Superior temporal gyrus (tissue), 1 donor: ENCODE measurements around the gene SPC25.
"Not testable (repeated sequence)": the region's sequence is repeated elsewhere in the genome, so short reads cannot be mapped to it uniquely, and the experiment has no call there.

Experiments
- DNase-seq: peaks from one replicate; pipeline ENCODE4 v3.0.0-alpha.2; 2016; ENCODE audit errors: extremely low spot score

Gene SPC25

GRCh38 chr2:168890006-168890782 lies at the start of gene SPC25:
Gene SPC25 (minus strand): TSS chr2:168890430. CDS start chr2:168889519, 911 bp downstream.
- peak; percentile 95 for DNase-seq

GRCh38 chr2:168939918-168940317 lies 49.7 kb upstream of the SPC25 start:
- DNase-seq: no peak

- no peak for DNase-seq
Observed at GRCh38 chr2:168939061-168939460, 48.8 kb upstream of the SPC25 start.

- no peak for DNase-seq
Observed at GRCh38 chr2:168935810-168936581, 45.8 kb upstream of the SPC25 start.

- no peak for DNase-seq
Observed at GRCh38 chr2:168934826-168935225, 44.6 kb upstream of the SPC25 start.

GRCh38 chr2:168932174-168932573 lies 41.9 kb upstream of the SPC25 start:
- not testable (repeated sequence) for DNase-seq

- no peak for DNase-seq
Observed at GRCh38 chr2:168930242-168930641, 40.0 kb upstream of the SPC25 start.

- no peak for DNase-seq
Observed at GRCh38 chr2:168929031-168929430, 38.8 kb upstream of the SPC25 start.

- DNase-seq: no peak
Observed at GRCh38 chr2:168928113-168928831, 38.0 kb upstream of the SPC25 start.

- no peak for DNase-seq
Observed at GRCh38 chr2:168926621-168927386, 36.6 kb upstream of the SPC25 start.

GRCh38 chr2:168920504-168921157 lies 30.4 kb upstream of the SPC25 start:
- no peak for DNase-seq

GRCh38 chr2:168916331-168916675 lies 26.1 kb upstream of the SPC25 start:
- no peak for DNase-seq

GRCh38 chr2:168915441-168916330 lies 25.5 kb upstream of the SPC25 start:
- DNase-seq: peak; percentile 37

- DNase-seq: no peak
Observed at GRCh38 chr2:168913495-168913894, 23.3 kb upstream of the SPC25 start.

GRCh38 chr2:168912901-168913369 lies 22.7 kb upstream of the SPC25 start:
- no peak for DNase-seq

GRCh38 chr2:168912466-168912865 lies 22.2 kb upstream of the SPC25 start:
- DNase-seq: peak; percentile 59

- no peak for DNase-seq
Observed at GRCh38 chr2:168910330-168910729, 20.1 kb upstream of the SPC25 start.

GRCh38 chr2:168907940-168908662 lies 17.9 kb upstream of the SPC25 start:
- no peak for DNase-seq

GRCh38 chr2:168904358-168904757 lies 14.1 kb upstream of the SPC25 start:
- no peak for DNase-seq
